ENCODE measurements around the gene PNLIPRP1. TPM values are rescaled to one million over a fixed set of nuclear protein-coding genes. Genes with fewer than 3 reads are reported as not detected.

Gene PNLIPRP1
- total and polyA plus RNA-seq, 9 donors, result 0.34 to 2.8 (median 2.3) TPM; not detected in 6

DNA sequence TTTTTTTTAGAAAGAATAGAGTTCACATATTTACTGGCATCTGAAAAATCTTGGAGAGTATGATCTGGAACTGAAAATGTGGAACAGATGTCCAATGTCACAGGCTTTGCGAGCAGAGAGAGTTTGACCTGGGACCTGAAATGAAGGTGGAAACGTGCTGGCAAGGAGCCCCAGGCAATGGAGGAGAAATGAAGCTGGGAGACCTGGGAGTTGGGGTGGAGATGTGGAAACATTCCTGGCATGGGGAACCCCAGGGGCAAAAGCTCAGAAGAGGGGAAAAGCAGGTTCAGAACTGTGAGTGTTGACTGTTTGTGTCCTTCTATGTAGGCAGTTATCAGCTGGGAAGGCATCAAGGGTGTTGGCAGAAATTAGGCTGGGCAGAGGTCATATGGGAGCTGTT is 22.7 kb downstream of the PNLIPRP1 start:
- no peak overlapping the region for H3K27ac ChIP-seq
- peaks cover 0 to 4% of the 10 kb centered on the region in 2 donors for H3K9me3 ChIP-seq
- H3K36me3 ChIP-seq, result no peaks in the 10 kb centered on the region
- TF ChIP-seq POLR2A (IDR thresholded peaks at IDR 0.05) (no peak), EP300 (IDR thresholded peaks at IDR 0.05) (no peak)
- TF ChIP-seq, protein P1, sequence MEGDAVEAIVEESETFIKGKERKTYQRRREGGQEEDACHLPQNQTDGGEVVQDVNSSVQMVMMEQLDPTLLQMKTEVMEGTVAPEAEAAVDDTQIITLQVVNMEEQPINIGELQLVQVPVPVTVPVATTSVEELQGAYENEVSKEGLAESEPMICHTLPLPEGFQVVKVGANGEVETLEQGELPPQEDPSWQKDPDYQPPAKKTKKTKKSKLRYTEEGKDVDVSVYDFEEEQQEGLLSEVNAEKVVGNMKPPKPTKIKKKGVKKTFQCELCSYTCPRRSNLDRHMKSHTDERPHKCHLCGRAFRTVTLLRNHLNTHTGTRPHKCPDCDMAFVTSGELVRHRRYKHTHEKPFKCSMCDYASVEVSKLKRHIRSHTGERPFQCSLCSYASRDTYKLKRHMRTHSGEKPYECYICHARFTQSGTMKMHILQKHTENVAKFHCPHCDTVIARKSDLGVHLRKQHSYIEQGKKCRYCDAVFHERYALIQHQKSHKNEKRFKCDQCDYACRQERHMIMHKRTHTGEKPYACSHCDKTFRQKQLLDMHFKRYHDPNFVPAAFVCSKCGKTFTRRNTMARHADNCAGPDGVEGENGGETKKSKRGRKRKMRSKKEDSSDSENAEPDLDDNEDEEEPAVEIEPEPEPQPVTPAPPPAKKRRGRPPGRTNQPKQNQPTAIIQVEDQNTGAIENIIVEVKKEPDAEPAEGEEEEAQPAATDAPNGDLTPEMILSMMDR (IDR thresholded peaks at IDR 0.05), result no peak
- H3K4me1 ChIP-seq (ENCODE audit: insufficient read depth), result no peaks in the 10 kb centered on the region
- intact Hi-C loops (cut with DNase I), result no loop called here
- H3K27me3 ChIP-seq, result no peaks in the 10 kb centered on the region
- no peak for DNase-seq
- WGBS, 3 donors, result 46 to 72% (median 62%) methylated on average over 2 of the region's 2 CpGs
- H3K4me3 ChIP-seq, result no peak overlapping the region

DNA sequence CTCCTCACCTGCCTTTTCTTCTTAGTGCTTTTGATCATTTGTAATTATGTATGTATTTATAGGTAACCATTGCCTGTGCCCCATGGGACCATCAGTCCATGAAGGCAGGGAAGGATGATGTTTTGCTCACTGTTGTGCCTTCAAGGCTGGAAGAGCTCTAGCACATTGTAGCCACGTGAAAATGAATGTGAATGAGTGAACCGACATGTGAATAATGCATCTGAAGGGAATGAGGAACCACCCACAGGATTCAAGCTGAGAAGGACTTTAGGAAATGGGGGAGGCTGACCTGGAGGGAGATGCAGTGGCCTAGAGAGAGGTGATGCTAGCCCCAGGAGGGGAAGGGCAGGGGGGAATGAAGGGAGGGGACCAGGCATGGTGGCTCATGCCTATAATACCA is 24.0 kb downstream of the PNLIPRP1 start:
- Histone ChIP-seq H3K27ac (no peak overlapping the region), H3K4me3 (no peak overlapping the region), H3K36me3 (no peaks in the 10 kb centered on the region), H3K9me3 (no peaks in the 10 kb centered on the region), H3K27me3 (no peaks in the 10 kb centered on the region), H3K4me1 (ENCODE audit: insufficient read depth) (no peaks in the 10 kb centered on the region)
- 34 to 57% (median 44%) methylated on average over 2 of the region's 2 CpGs for WGBS, 3 donors
- TF ChIP-seq POLR2A (IDR thresholded peaks at IDR 0.05), result no peak
- no peak for TF ChIP-seq EP300 (IDR thresholded peaks at IDR 0.05)
- TF ChIP-seq, protein P1 (IDR thresholded peaks at IDR 0.05), result no peak
- no peak for DNase-seq
- intact Hi-C loops (cut with DNase I), result no loop called here

DNA sequence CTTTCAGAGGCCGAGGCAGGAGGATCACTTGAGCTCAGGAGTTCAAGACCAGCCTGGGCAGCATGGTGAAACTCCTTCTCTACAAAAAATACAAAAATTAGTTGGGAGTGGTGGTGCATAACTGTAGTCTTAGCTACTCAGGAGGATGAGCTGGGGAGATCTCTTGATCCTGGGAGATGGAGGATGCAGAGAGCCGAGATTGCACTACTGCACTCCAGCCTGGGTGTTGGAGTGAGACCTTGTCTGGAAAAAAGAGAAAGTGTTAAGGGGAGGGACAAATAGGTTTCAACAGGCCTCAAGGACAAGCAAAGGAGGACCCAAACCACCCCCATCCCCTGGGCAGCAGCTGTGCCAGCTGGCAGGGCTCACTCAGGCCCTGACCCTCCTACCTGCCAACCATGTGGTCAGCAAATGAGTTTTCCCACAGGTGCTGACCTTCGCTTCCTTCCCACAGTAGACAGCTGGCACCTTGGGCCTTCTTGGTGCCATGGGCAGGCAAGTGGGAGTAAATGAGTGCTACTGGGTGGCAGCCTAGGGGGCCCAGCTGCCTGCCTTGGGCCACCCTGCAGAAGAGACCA is 24.5 kb downstream of the PNLIPRP1 start:
- DNase-seq, result no peak
- Histone ChIP-seq H3K4me3 (no peak overlapping the region), H3K9me3 (no peaks in the 10 kb centered on the region), H3K27ac (no peak overlapping the region), H3K27me3 (no peaks in the 10 kb centered on the region), H3K36me3 (no peaks in the 10 kb centered on the region), H3K4me1 (ENCODE audit: insufficient read depth) (no peaks in the 10 kb centered on the region)
- intact Hi-C loops (cut with DNase I), result no loop called here
- 87 to 92% (median 87%) methylated on average over 3 of the region's 3 CpGs for WGBS, 3 donors
- TF ChIP-seq, protein P1 (IDR thresholded peaks at IDR 0.05), result no peak

DNA sequence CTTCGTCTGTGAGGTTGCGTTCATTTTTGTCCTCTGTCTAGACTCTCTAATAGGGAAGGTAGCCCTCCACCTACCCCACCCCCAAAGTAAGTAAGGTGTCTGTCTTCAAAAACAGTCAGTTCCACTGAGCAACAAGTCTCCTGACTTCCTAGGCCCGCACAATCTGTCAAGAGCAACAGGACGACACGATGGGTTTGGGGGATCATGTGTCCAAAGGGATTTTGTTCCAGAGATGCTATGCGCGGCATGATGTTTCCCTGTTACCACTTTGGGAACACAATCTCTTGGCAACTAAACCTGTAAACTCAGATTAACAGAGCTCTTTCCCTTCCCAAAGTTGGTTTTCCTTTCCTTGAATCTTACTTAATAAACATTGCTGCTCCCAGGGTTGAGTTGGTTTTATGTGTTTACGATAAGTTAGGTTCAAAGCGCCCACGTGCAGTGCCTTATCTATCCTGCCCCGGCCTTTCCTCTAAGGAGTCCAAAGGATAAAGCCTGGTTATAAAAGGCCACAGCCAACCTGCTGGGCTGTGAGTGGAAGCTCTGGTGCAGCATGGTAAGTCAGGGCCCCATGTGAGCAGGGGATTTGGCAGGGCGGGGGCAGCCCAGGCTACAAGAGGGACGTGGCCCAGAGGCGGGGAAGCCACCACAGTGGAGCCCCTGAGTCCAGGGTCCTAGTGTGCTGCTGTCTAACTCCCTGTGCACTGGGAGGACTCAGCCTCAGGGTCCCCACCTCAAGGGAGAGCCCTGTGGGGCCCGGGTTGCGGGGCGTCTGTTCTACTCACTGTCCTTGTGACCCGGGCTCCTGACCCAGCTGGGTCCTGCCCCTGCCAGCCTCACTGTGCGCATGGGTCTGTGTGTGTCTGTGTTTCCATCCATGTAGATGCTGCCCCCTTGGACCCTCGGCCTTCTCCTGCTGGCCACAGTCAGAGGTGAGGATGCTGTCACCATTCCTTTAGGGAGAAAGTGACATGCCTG is 30.0 kb downstream of the PNLIPRP1 start, which contains the start of gene PNLIPRP2:
PNLIPRP2 (plus strand) TSS at position 531 of the 978 bp plus-strand sequence.
- no peaks in the 10 kb centered on the region for H3K4me1 ChIP-seq (ENCODE audit: insufficient read depth)
- H3K9me3 ChIP-seq, result no peaks in the 10 kb centered on the region
- no peaks in the 10 kb centered on the region for H3K36me3 ChIP-seq
- no peak within 1 kb of the TSS for H3K27ac ChIP-seq
- intact Hi-C loops (cut with DNase I), result loop anchor here in 1 of 4 donors (10.0 kb wide), 1 partner anchor 164 kb away; no protein-coding TSS in a partner anchor
- 57 to 69% (median 60%) methylated on average over 20 of the region's 20 CpGs for WGBS, 3 donors
- no peak within 1 kb of the TSS for H3K4me3 ChIP-seq
- TF ChIP-seq, protein P1 (IDR thresholded peaks at IDR 0.05), result no peak
- no peak for TF ChIP-seq EP300 (IDR thresholded peaks at IDR 0.05)
- TF ChIP-seq POLR2A (IDR thresholded peaks at IDR 0.05), result no peak
- no peaks in the 10 kb centered on the region for H3K27me3 ChIP-seq
- no peak for DNase-seq
